ENCODE data around the gene MID1.

Gene MID1, protein sequence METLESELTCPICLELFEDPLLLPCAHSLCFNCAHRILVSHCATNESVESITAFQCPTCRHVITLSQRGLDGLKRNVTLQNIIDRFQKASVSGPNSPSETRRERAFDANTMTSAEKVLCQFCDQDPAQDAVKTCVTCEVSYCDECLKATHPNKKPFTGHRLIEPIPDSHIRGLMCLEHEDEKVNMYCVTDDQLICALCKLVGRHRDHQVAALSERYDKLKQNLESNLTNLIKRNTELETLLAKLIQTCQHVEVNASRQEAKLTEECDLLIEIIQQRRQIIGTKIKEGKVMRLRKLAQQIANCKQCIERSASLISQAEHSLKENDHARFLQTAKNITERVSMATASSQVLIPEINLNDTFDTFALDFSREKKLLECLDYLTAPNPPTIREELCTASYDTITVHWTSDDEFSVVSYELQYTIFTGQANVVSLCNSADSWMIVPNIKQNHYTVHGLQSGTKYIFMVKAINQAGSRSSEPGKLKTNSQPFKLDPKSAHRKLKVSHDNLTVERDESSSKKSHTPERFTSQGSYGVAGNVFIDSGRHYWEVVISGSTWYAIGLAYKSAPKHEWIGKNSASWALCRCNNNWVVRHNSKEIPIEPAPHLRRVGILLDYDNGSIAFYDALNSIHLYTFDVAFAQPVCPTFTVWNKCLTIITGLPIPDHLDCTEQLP

DNA sequence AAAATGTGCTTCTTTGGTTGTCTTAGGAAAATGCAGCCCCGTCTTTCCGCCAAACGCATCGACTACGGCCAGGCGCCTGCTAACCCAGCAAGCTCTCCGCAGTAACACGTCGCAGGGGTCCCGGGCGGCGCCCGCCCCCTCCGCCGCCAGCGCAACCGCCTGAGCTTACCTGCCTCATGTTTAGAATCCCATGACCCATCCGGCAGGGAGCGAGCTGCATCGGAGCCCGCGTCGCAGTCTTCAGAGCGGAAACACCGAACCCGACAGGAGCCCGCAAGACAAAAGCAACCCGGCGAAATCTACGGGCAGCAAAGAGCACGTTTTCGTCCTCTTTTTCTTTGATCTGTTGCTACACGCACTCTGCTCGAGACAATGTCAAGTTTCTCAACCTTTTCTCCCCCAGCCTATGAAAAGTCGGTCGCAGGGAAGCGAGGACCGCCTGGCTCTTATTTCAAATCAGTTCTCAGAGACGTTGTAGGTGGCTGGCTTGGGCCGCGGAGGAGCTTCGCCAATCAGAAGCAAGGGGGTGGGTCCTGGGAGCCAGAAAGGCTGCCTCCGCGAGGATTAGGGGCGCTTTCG is at the start of gene MID1:
TSS of gene MID1 (minus strand) at position 465 of the 579 bp plus-strand sequence. CDS start 53,038 bp downstream, outside the sequence.
- H3K4me3 ChIP-seq (replicated peaks; ENCODE audit: low read depth, low read length) = peak within 1 kb of the TSS; percentile 71
- TF ChIP-seq CTCF (IDR thresholded peaks at IDR 0.05; ENCODE audit: low read length, missing control alignments) = no peak
- peak; percentile 85 for DNase-seq (ENCODE audit: low read depth)

- no peak for TF ChIP-seq CTCF (IDR thresholded peaks at IDR 0.05; ENCODE audit: low read length, missing control alignments)
- DNase-seq (ENCODE audit: low read depth) = no peak
- no peak overlapping the region for H3K4me3 ChIP-seq (replicated peaks; ENCODE audit: low read depth, low read length)
These were observed 46.8 kb upstream of the MID1 start for GRCh38 chrX:10667143-10667542.

DNA sequence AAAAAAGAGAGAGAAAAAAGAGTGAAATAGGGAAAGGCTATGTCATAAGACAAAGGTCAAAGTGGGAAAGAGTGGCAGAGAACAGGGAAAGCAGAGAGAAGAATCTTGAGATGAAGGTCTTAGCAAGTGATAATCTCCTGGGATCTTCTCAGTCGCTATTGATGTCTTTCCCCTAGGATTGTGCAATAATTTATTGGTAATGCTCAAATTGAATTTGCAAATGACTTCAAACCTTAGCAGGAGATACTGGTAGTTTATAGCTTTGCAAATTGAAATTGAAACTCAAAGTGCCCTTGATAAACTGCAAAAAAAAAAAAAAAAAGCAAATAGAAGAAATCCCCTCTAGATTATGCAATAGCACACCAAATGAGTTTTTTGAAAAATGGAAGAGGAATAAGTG is 45.7 kb upstream of the MID1 start:
- DNase-seq (ENCODE audit: low read depth) = no peak
- no peak for TF ChIP-seq CTCF (IDR thresholded peaks at IDR 0.05; ENCODE audit: low read length, missing control alignments)
- no peak overlapping the region for H3K4me3 ChIP-seq (replicated peaks; ENCODE audit: low read depth, low read length)

- H3K4me3 ChIP-seq (replicated peaks; ENCODE audit: low read depth, low read length) = no peak overlapping the region
- no peak for DNase-seq (ENCODE audit: low read depth)
- TF ChIP-seq CTCF (IDR thresholded peaks at IDR 0.05; ENCODE audit: low read length, missing control alignments) = no peak
These were observed 45.3 kb upstream of the MID1 start for GRCh38 chrX:10665681-10666080.

GRCh38 chrX:10660171-10660570 is 39.8 kb upstream of the MID1 start:
- no peak for DNase-seq (ENCODE audit: low read depth)
- TF ChIP-seq CTCF (IDR thresholded peaks at IDR 0.05; ENCODE audit: low read length, missing control alignments) = no peak

GRCh38 chrX:10656214-10656613 is 35.8 kb upstream of the MID1 start:
- H3K4me3 ChIP-seq (replicated peaks; ENCODE audit: low read depth, low read length) = no peak overlapping the region
- no peak for TF ChIP-seq CTCF (IDR thresholded peaks at IDR 0.05; ENCODE audit: low read length, missing control alignments)
- DNase-seq (ENCODE audit: low read depth) = no peak

More at GRCh38 chrX:10660171-10660570, 39.8 kb upstream of the MID1 start:
- no peak overlapping the region for H3K4me3 ChIP-seq (replicated peaks; ENCODE audit: low read depth, low read length)

Data from fibroblast of pulmonary artery (primary cell).